IgD-negative memory B cell (primary cell): ENCODE data around the gene KRTAP21-3. TPM values are rescaled to one million over a fixed set of nuclear protein-coding genes. Genes with fewer than 3 reads are reported as not detected.
A peak's percentile ranks its signal among the peaks of the same experiment; 100 is the strongest.

Experiments
- H3K27ac Mint-ChIP-seq, 3 donors: one replicate each; pipeline ENCODE4 v1.8.0; 2020 to 2022; ENCODE audit warnings: mild to moderate bottlenecking in 3 of 3, mixed read lengths in 3 of 3, moderate library complexity in 1 of 3
- H3K27me3 Mint-ChIP-seq: one replicate; pipeline ENCODE4 v1.8.0; 2021; ENCODE audit warnings: mixed read lengths
- H3K36me3 Mint-ChIP-seq: one replicate; pipeline ENCODE4 v1.8.0; 2020; ENCODE audit warnings: mild to moderate bottlenecking, mixed read lengths
- H3K4me1 Mint-ChIP-seq, 3 donors: one replicate each; pipeline ENCODE4 v1.8.0; 2020 to 2022; ENCODE audit warnings: mixed read lengths in 3 of 3, mild to moderate bottlenecking in 1 of 3
- H3K4me3 Mint-ChIP-seq, 4 donors: one replicate each; pipeline ENCODE4 v1.8.0; 2020 to 2022; ENCODE audit warnings: mild to moderate bottlenecking in 4 of 4, mixed read lengths in 4 of 4, moderate library complexity in 3 of 4
- H3K9me3 Mint-ChIP-seq, 3 donors: one replicate each; pipeline ENCODE4 v1.8.0; 2020 to 2021; ENCODE audit warnings: mixed read lengths in 3 of 3, mild to moderate bottlenecking in 1 of 3
- polyA plus RNA-seq: library from polyadenylated mRNA; unstranded; fragments of 300-500 nt; fragmentation: Illumina TruSeq; gene quantifications from one replicate; pipeline ENCODE4 v1.2.3, GENCODE V29; 2021

The KRTAP21-3 gene
- polyA plus RNA-seq, 1 donor from 2014 or later: not detected

DNA sequence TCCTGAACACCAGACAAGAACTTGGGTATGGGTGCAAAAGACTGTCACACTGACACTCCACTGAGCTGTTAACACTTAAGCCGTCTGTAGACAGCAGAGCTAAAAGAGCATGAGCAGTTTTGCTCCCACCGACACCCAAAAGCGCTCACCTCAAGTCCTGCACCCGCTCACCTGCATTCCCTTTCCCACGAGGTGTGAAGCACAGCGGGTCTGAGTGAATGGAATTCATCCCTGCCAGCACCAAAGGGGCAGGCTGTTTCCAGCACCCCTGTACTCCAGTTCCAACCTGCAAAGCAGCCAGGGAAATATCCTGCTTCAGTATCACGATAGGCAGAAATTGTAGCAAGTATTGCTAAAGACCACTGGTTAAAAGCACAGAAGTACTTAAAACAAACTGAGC is 28.8 kb downstream of the KRTAP21-3 start:
- Mint-ChIP-seq H3K36me3 (peaks cover 1% of the 10 kb centered on the region), H3K27me3 (no peaks in the 10 kb centered on the region), H3K4me3 (no peak overlapping the region), H3K4me1 (no peaks in the 10 kb centered on the region), H3K27ac (no peak overlapping the region), H3K9me3 (peaks cover 1 to 6% (median 3%) of the 10 kb centered on the region in 3 donors)

GRCh38 chr21:30684506-30684905 is 34.1 kb downstream of the KRTAP21-3 start:
- peak overlapping the region in 1 of 4 donors; percentile 29 for H3K4me3 Mint-ChIP-seq
- H3K27me3 Mint-ChIP-seq: no peaks in the 10 kb centered on the region
- H3K9me3 Mint-ChIP-seq: peaks cover 2 to 17% (median 9%) of the 10 kb centered on the region in 3 donors
- H3K4me1 Mint-ChIP-seq: peaks cover 0 to 1% (median 0%) of the 10 kb centered on the region in 3 donors
- no peak overlapping the region for H3K27ac Mint-ChIP-seq
- peaks cover 1% of the 10 kb centered on the region for H3K36me3 Mint-ChIP-seq

DNA sequence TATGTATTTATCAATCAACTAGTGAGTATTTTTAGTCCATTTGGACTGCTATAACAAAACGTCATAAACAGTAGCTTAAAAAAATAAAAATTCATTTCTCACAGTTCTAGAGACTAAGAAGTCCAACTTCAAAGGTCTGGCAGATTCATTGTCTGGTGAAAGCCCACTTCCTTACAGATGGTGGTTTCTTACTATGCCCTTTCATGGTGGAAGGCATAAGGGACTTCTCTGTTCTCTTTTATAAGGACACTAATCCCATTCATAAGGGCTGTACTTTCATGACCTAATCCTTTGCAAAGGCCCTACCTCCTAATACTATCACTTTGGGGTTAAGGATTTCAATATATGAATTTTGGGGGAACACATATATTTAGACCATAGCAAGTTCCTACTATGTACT is 38.0 kb downstream of the KRTAP21-3 start:
- Mint-ChIP-seq H3K27me3 (no peaks in the 10 kb centered on the region), H3K36me3 (no peaks in the 10 kb centered on the region), H3K4me1 (peaks cover 0 to 1% (median 0%) of the 10 kb centered on the region in 3 donors), H3K9me3 (peaks cover 2 to 30% (median 9%) of the 10 kb centered on the region in 3 donors), H3K27ac (no peak overlapping the region), H3K4me3 (no peak overlapping the region)

GRCh38 chr21:30676737-30677136 is 41.8 kb downstream of the KRTAP21-3 start:
- no peaks in the 10 kb centered on the region for H3K4me1 Mint-ChIP-seq
- no peaks in the 10 kb centered on the region for H3K27me3 Mint-ChIP-seq
- no peak overlapping the region for H3K4me3 Mint-ChIP-seq
- H3K36me3 Mint-ChIP-seq: no peaks in the 10 kb centered on the region
- no peak overlapping the region for H3K27ac Mint-ChIP-seq
- peaks cover 0 to 18% (median 4%) of the 10 kb centered on the region in 3 donors for H3K9me3 Mint-ChIP-seq

GRCh38 chr21:30674312-30674711 is 44.3 kb downstream of the KRTAP21-3 start:
- Mint-ChIP-seq H3K36me3 (no peaks in the 10 kb centered on the region), H3K27ac (no peak overlapping the region), H3K9me3 (peaks cover 2 to 11% (median 4%) of the 10 kb centered on the region in 3 donors), H3K4me3 (no peak overlapping the region), H3K4me1 (no peaks in the 10 kb centered on the region), H3K27me3 (no peaks in the 10 kb centered on the region)

DNA sequence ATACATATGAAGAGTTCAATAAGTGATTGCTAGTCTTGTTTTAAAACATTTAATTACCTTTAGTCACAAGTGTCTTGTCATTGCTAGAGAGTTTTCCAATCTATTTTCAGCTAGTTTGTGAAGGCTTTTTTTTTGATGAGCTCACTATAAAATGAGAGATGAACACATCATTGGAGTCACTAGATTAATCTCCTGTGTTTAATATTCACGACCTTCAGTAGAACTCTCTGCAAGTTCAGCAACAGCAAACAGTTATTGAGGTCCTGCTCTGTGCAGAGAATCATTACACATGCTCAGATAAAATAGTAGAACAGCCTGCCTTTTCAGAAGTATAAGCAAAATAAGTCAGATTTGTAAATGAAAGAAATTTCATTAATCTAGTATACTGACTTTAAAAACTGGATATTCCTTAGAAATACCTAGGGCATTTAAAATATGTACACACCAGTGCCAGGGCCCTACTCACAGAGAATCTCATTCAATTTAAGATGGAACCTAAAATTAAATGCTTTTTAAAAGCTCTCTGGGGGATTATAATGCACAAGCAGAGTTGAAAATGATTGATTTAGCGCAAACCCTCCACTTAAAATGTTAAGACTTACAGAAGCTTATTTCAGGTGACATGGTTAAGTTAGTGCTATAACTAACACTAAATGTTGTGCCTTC is 45.5 kb downstream of the KRTAP21-3 start:
- no peaks in the 10 kb centered on the region for H3K4me1 Mint-ChIP-seq
- peaks cover 2 to 6% (median 3%) of the 10 kb centered on the region in 3 donors for H3K9me3 Mint-ChIP-seq
- no peak overlapping the region for H3K27ac Mint-ChIP-seq
- H3K36me3 Mint-ChIP-seq: no peaks in the 10 kb centered on the region
- H3K27me3 Mint-ChIP-seq: no peaks in the 10 kb centered on the region
- no peak overlapping the region for H3K4me3 Mint-ChIP-seq

GRCh38 chr21:30668776-30669175 is 49.8 kb downstream of the KRTAP21-3 start:
- H3K9me3 Mint-ChIP-seq: peaks cover 5 to 7% (median 5%) of the 10 kb centered on the region in 3 donors
- no peak overlapping the region for H3K27ac Mint-ChIP-seq

More at GRCh38 chr21:30668776-30669175, 49.8 kb downstream of the KRTAP21-3 start:
- no peaks in the 10 kb centered on the region for H3K27me3 Mint-ChIP-seq
- H3K36me3 Mint-ChIP-seq: no peaks in the 10 kb centered on the region
- H3K4me1 Mint-ChIP-seq: no peaks in the 10 kb centered on the region
- H3K4me3 Mint-ChIP-seq: no peak overlapping the region

Other genes with a start within 250 kb of the KRTAP21-3 start
- gene KRTAP19-1, start 238.4 kb downstream of the KRTAP21-3 start, polyA plus RNA-seq: not detected
- gene KRTAP19-2, start 231.3 kb downstream of the KRTAP21-3 start, polyA plus RNA-seq: not detected
- gene KRTAP19-3, start 226.8 kb downstream of the KRTAP21-3 start, polyA plus RNA-seq: not detected
- not detected for gene KRTAP19-4, start 221.6 kb downstream of the KRTAP21-3 start, polyA plus RNA-seq
- not detected for gene KRTAP19-5, start 216.6 kb downstream of the KRTAP21-3 start, polyA plus RNA-seq
- not detected for gene KRTAP19-6, start 176.9 kb downstream of the KRTAP21-3 start, polyA plus RNA-seq
- gene KRTAP19-7, start 157.5 kb downstream of the KRTAP21-3 start, polyA plus RNA-seq: not detected
- not detected for gene KRTAP22-2, start 128.4 kb downstream of the KRTAP21-3 start, polyA plus RNA-seq
- gene KRTAP6-3, start 126.3 kb downstream of the KRTAP21-3 start, polyA plus RNA-seq: not detected
- not detected for gene KRTAP6-2, start 119.9 kb downstream of the KRTAP21-3 start, polyA plus RNA-seq
- not detected for gene KRTAP22-1, start 117.7 kb downstream of the KRTAP21-3 start, polyA plus RNA-seq
- not detected for gene KRTAP6-1, start 104.8 kb downstream of the KRTAP21-3 start, polyA plus RNA-seq
- gene KRTAP20-1, start 102.4 kb downstream of the KRTAP21-3 start, polyA plus RNA-seq: not detected
- gene KRTAP20-4, start 98.2 kb downstream of the KRTAP21-3 start, polyA plus RNA-seq: not detected
- gene KRTAP20-2, start 83.6 kb downstream of the KRTAP21-3 start, polyA plus RNA-seq: not detected
- not detected for gene KRTAP20-3, start 75.9 kb downstream of the KRTAP21-3 start, polyA plus RNA-seq
- not detected for gene KRTAP21-2, start 28.5 kb upstream of the KRTAP21-3 start, polyA plus RNA-seq
- gene KRTAP21-1, start 36.7 kb upstream of the KRTAP21-3 start, polyA plus RNA-seq: not detected
- not detected for gene KRTAP8-1, start 94.5 kb upstream of the KRTAP21-3 start, polyA plus RNA-seq
- gene KRTAP7-1, start 111.0 kb upstream of the KRTAP21-3 start, polyA plus RNA-seq: not detected
- not detected for gene KRTAP11-1, start 162.8 kb upstream of the KRTAP21-3 start, polyA plus RNA-seq